ENCODE measurements around the gene KIF16B. TPM values are rescaled to one million over a fixed set of nuclear protein-coding genes. Genes with fewer than 3 reads are reported as not detected.
A peak's percentile ranks its signal among the peaks of the same experiment; 100 is the strongest.
"Not testable (repeated sequence)": the region's sequence is repeated elsewhere in the genome, so short reads cannot be mapped to it uniquely, and the experiment has no call there.

KIF16B gene
- total RNA-seq, 8 experiments from 2014 or later = 4.5 to 11.7 (median 7.8) TPM

GRCh38 chr20:16526433-16527380, 46.5 kb downstream of the KIF16B start:
- no peak overlapping the region for H3K27ac ChIP-seq
- in situ Hi-C loops (cut with MboI; ENCODE audit: low pct_unique_long_range_greater_than_20kb in 2 of 9, low sequenced_read_pairs in 9 of 9, unreplicated experiment in 9 of 9) = no loop called here
- 73 to 93% (median 85%) methylated on average over 5 to 9 of the region's 9 CpGs for WGBS, 10 experiments
- ATAC-seq (replicated peaks in 6 of 8) = peak in 1 of 8 experiments; percentile 11
- H3K4me3 ChIP-seq = no peak overlapping the region
- peaks cover 0 to 5% of the 10 kb centered on the region in 2 donors for H3K4me1 ChIP-seq (replicated peaks in 1 of 2)

- 55 to 100% (median 95%) methylated on average over 1 to 4 of the region's 5 CpGs; no CpG with 5 or more reads in 2 of the 10 experiments for WGBS, 10 experiments
- not testable (repeated sequence) for H3K27ac ChIP-seq; ATAC-seq (replicated peaks in 6 of 8); H3K4me3 ChIP-seq; H3K4me1 ChIP-seq (replicated peaks in 1 of 2)
- in situ Hi-C loops (cut with MboI; ENCODE audit: low pct_unique_long_range_greater_than_20kb in 2 of 9, low sequenced_read_pairs in 9 of 9, unreplicated experiment in 9 of 9) = loop anchor here in 1 of 9 experiments (25.0 kb wide), 1 partner anchor 240 kb away; no protein-coding TSS in a partner anchor
These were observed 50.6 kb downstream of the KIF16B start for GRCh38 chr20:16522651-16523050.

- H3K4me3 ChIP-seq = no peak overlapping the region
- no peak overlapping the region for H3K27ac ChIP-seq
- WGBS, 10 experiments = 80 to 100% (median 100%) methylated on average over 1 to 3 of the region's 5 CpGs; no CpG with 5 or more reads in 5 of the 10 experiments
- in situ Hi-C loops (cut with MboI; ENCODE audit: low pct_unique_long_range_greater_than_20kb in 2 of 9, low sequenced_read_pairs in 9 of 9, unreplicated experiment in 9 of 9) = loop anchor here in 1 of 9 experiments (25.0 kb wide), 1 partner anchor 242 kb away; no protein-coding TSS in a partner anchor
- H3K4me1 ChIP-seq (replicated peaks in 1 of 2) = no peaks in the 10 kb centered on the region
- ATAC-seq (replicated peaks in 6 of 8) = no peak
These were observed 53.1 kb downstream of the KIF16B start for GRCh38 chr20:16520154-16520553.

GRCh38 chr20:16519673-16520072, 53.6 kb downstream of the KIF16B start:
- WGBS, 10 experiments = 0 to 100% (median 80%) methylated on average over 1 to 8 of the region's 8 CpGs; no CpG with 5 or more reads in 4 of the 10 experiments
- in situ Hi-C loops (cut with MboI; ENCODE audit: low pct_unique_long_range_greater_than_20kb in 2 of 9, low sequenced_read_pairs in 9 of 9, unreplicated experiment in 9 of 9) = loop anchor here in 1 of 9 experiments (25.0 kb wide), 1 partner anchor 243 kb away; no protein-coding TSS in a partner anchor
- not testable (repeated sequence) for H3K4me1 ChIP-seq (replicated peaks in 1 of 2); H3K27ac ChIP-seq; H3K4me3 ChIP-seq
- ATAC-seq (replicated peaks in 6 of 8) = peak in 2 of 8 experiments; percentile 71 to 86

- H3K27ac ChIP-seq = no peak overlapping the region
These were observed 54.5 kb downstream of the KIF16B start for GRCh38 chr20:16518784-16519084.

GRCh38 chr20:16517946-16518783, 55.1 kb downstream of the KIF16B start:
- Histone ChIP-seq H3K27ac (no peak overlapping the region), H3K4me1 (replicated peaks in 1 of 2) (no peaks in the 10 kb centered on the region), H3K4me3 (no peak overlapping the region)
- ATAC-seq (replicated peaks in 6 of 8) = peak in 4 of 8 experiments; percentile 39 to 88 (median 68)
- WGBS, 10 experiments = 43 to 100% (median 84%) methylated on average over 1 to 14 of the region's 14 CpGs; no CpG with 5 or more reads in 2 of the 10 experiments
- in situ Hi-C loops (cut with MboI; ENCODE audit: low pct_unique_long_range_greater_than_20kb in 2 of 9, low sequenced_read_pairs in 9 of 9, unreplicated experiment in 9 of 9) = loop anchor here in 1 of 9 experiments (25.0 kb wide), 1 partner anchor 244 kb away; no protein-coding TSS in a partner anchor

More at GRCh38 chr20:16518784-16519084, 54.5 kb downstream of the KIF16B start:
- Histone ChIP-seq H3K4me3 (no peak overlapping the region), H3K4me1 (replicated peaks in 1 of 2) (no peaks in the 10 kb centered on the region)
- no peak for ATAC-seq (replicated peaks in 6 of 8)
- in situ Hi-C loops (cut with MboI; ENCODE audit: low pct_unique_long_range_greater_than_20kb in 2 of 9, low sequenced_read_pairs in 9 of 9, unreplicated experiment in 9 of 9) = loop anchor here in 1 of 9 experiments (25.0 kb wide), 1 partner anchor 244 kb away; no protein-coding TSS in a partner anchor
- 0 to 100% (median 90%) methylated on average over 1 to 4 of the region's 4 CpGs; no CpG with 5 or more reads in 4 of the 10 experiments for WGBS, 10 experiments

- WGBS, 10 experiments = 100% methylated on average over 1 of the region's 1 CpG; no CpG with 5 or more reads in 8 of the 10 experiments
- ATAC-seq (replicated peaks in 6 of 8) = peak in 3 of 8 experiments; percentile 50 to 75 (median 72)
These were observed 56.5 kb downstream of the KIF16B start for GRCh38 chr20:16516794-16517193.

GRCh38 chr20:16515046-16515445, 58.2 kb downstream of the KIF16B start:
- Histone ChIP-seq H3K4me3 (no peak overlapping the region), H3K4me1 (replicated peaks in 1 of 2) (no peaks in the 10 kb centered on the region), H3K27ac (no peak overlapping the region)
- in situ Hi-C loops (cut with MboI; ENCODE audit: low pct_unique_long_range_greater_than_20kb in 2 of 9, low sequenced_read_pairs in 9 of 9, unreplicated experiment in 9 of 9) = loop anchor here in 1 of 9 experiments (25.0 kb wide), 1 partner anchor 247 kb away; no protein-coding TSS in a partner anchor
- 54 to 100% (median 89%) methylated on average over 2 of the region's 2 CpGs; no CpG with 5 or more reads in 2 of the 10 experiments for WGBS, 10 experiments
- no peak for ATAC-seq (replicated peaks in 6 of 8)

More at GRCh38 chr20:16516794-16517193, 56.5 kb downstream of the KIF16B start:
- Histone ChIP-seq H3K27ac (no peak overlapping the region), H3K4me3 (no peak overlapping the region), H3K4me1 (replicated peaks in 1 of 2) (no peaks in the 10 kb centered on the region)
- in situ Hi-C loops (cut with MboI; ENCODE audit: low pct_unique_long_range_greater_than_20kb in 2 of 9, low sequenced_read_pairs in 9 of 9, unreplicated experiment in 9 of 9) = loop anchor here in 1 of 9 experiments (25.0 kb wide), 1 partner anchor 246 kb away; no protein-coding TSS in a partner anchor

GRCh38 chr20:16514140-16514539, 59.1 kb downstream of the KIF16B start:
- no peak for ATAC-seq (replicated peaks in 6 of 8)

GRCh38 chr20:16505894-16506293, 67.4 kb downstream of the KIF16B start:
- in situ Hi-C loops (cut with MboI; ENCODE audit: low pct_unique_long_range_greater_than_20kb in 2 of 9, low sequenced_read_pairs in 9 of 9, unreplicated experiment in 9 of 9) = loop anchor here in 1 of 9 experiments (25.0 kb wide), 1 partner anchor 256 kb away; no protein-coding TSS in a partner anchor
- WGBS, 10 experiments = 82 to 100% (median 96%) methylated on average over 2 to 8 of the region's 8 CpGs; no CpG with 5 or more reads in 2 of the 10 experiments

More at GRCh38 chr20:16514140-16514539, 59.1 kb downstream of the KIF16B start:
- Histone ChIP-seq H3K4me3 (no peak overlapping the region), H3K4me1 (replicated peaks in 1 of 2) (no peaks in the 10 kb centered on the region), H3K27ac (no peak overlapping the region)
- in situ Hi-C loops (cut with MboI; ENCODE audit: low pct_unique_long_range_greater_than_20kb in 2 of 9, low sequenced_read_pairs in 9 of 9, unreplicated experiment in 9 of 9) = loop anchor here in 1 of 9 experiments (25.0 kb wide), 1 partner anchor 248 kb away; no protein-coding TSS in a partner anchor
- 40 to 100% (median 88%) methylated on average over 1 to 4 of the region's 4 CpGs for WGBS, 10 experiments

GRCh38 chr20:16501301-16501700, 71.9 kb downstream of the KIF16B start:
- Histone ChIP-seq H3K27ac (no peak overlapping the region), H3K4me1 (replicated peaks in 1 of 2) (no peaks in the 10 kb centered on the region), H3K4me3 (no peak overlapping the region)
- ATAC-seq (replicated peaks in 6 of 8) = no peak
- WGBS, 10 experiments = 20 to 100% (median 87%) methylated on average over 1 to 2 of the region's 2 CpGs; no CpG with 5 or more reads in 2 of the 10 experiments
- in situ Hi-C loops (cut with MboI; ENCODE audit: low pct_unique_long_range_greater_than_20kb in 2 of 9, low sequenced_read_pairs in 9 of 9, unreplicated experiment in 9 of 9) = loop anchor here in 1 of 9 experiments (25.0 kb wide), 1 partner anchor 261 kb away; no protein-coding TSS in a partner anchor

More at GRCh38 chr20:16505894-16506293, 67.4 kb downstream of the KIF16B start:
- no peak for ATAC-seq (replicated peaks in 6 of 8)
- Histone ChIP-seq H3K4me1 (replicated peaks in 1 of 2) (no peaks in the 10 kb centered on the region), H3K4me3 (no peak overlapping the region), H3K27ac (no peak overlapping the region)

- 71 to 100% (median 93%) methylated on average over 1 to 3 of the region's 3 CpGs for WGBS, 10 experiments
- in situ Hi-C loops (cut with MboI; ENCODE audit: low pct_unique_long_range_greater_than_20kb in 2 of 9, low sequenced_read_pairs in 9 of 9, unreplicated experiment in 9 of 9) = loop anchor here in 1 of 9 experiments (25.0 kb wide), 1 partner anchor 262 kb away; no protein-coding TSS in a partner anchor
- H3K4me1 ChIP-seq (replicated peaks in 1 of 2) = no peaks in the 10 kb centered on the region
- no peak overlapping the region for H3K27ac ChIP-seq
- ATAC-seq (replicated peaks in 6 of 8) = no peak
- no peak overlapping the region for H3K4me3 ChIP-seq
These were observed 73.1 kb downstream of the KIF16B start for GRCh38 chr20:16500197-16500596.
